ENCODE data around the gene PPP5C. TPM values are rescaled to one million over a fixed set of nuclear protein-coding genes. Genes with fewer than 3 reads are reported as not detected.
A peak's percentile ranks its signal among the peaks of the same experiment; 100 is the strongest.

The PPP5C gene
- total and polyA plus RNA-seq, 9 of the 15 experiments (the other 6 are each of a cell fraction or from before 2014, with no cell fraction given): 1.9 to 166 (median 108) TPM

- TF ChIP-seq, protein P1, sequence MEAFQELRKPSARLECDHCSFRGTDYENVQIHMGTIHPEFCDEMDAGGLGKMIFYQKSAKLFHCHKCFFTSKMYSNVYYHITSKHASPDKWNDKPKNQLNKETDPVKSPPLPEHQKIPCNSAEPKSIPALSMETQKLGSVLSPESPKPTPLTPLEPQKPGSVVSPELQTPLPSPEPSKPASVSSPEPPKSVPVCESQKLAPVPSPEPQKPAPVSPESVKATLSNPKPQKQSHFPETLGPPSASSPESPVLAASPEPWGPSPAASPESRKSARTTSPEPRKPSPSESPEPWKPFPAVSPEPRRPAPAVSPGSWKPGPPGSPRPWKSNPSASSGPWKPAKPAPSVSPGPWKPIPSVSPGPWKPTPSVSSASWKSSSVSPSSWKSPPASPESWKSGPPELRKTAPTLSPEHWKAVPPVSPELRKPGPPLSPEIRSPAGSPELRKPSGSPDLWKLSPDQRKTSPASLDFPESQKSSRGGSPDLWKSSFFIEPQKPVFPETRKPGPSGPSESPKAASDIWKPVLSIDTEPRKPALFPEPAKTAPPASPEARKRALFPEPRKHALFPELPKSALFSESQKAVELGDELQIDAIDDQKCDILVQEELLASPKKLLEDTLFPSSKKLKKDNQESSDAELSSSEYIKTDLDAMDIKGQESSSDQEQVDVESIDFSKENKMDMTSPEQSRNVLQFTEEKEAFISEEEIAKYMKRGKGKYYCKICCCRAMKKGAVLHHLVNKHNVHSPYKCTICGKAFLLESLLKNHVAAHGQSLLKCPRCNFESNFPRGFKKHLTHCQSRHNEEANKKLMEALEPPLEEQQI (IDR thresholded peaks at IDR 0.05): no peak
- TF ChIP-seq ZFX (CRISPR knock-in tag; IDR thresholded peaks at IDR 0.05) (peak; percentile 52; the same call in 1 of the 2 replicates), CTCF (IDR thresholded peaks at IDR 0.05 in 2 of 3, conservative IDR thresholded peaks at IDR 0.05 in 1 of 3; ENCODE audit: insufficient read depth in 2 of 3, low read depth in 1 of 3, low read length in 3 of 3) (peak; percentile 50 to 70 (median 61); a peak in 4 of 6 replicates), ZNF12 (CRISPR knock-in tag; IDR thresholded peaks at IDR 0.05) (no peak), NR4A1 (CRISPR knock-in tag; IDR thresholded peaks at IDR 0.05) (no peak), NR4A1 (tag; IDR thresholded peaks at IDR 0.05) (0 out of 2 replicates have a peak, but pooled peaks have one; percentile 56), DPF2 (IDR thresholded peaks at IDR 0.05) (peak; percentile 32), VEZF1 (CRISPR knock-in tag; IDR thresholded peaks at IDR 0.05) (peak; percentile 18), CREM (IDR thresholded peaks at IDR 0.05; ENCODE audit: low read depth) (peak; percentile 45; the same call in 1 of the 2 replicates), EGR1 (conservative IDR thresholded peaks at IDR 0.05) (peak; percentile 32), ATF1 (CRISPR knock-in tag; IDR thresholded peaks at IDR 0.05) (no peak), ATF1 (tag; IDR thresholded peaks at IDR 0.05) (0 out of 2 replicates have a peak, but pooled peaks have one; percentile 48), EZH2 (IDR thresholded peaks at IDR 0.05; ENCODE audit: borderline replicate concordance, low read depth, low read length) (no peak), L3MBTL2 (IDR thresholded peaks at IDR 0.05) (peak; percentile 83), SMAD4 (CRISPR knock-in tag; conservative IDR thresholded peaks at IDR 0.05) (0 out of 2 replicates have a peak, but pooled peaks have one; percentile 34), DNMT1 (IDR thresholded peaks at IDR 0.05) (no peak), CTBP1 (IDR thresholded peaks at IDR 0.05; ENCODE audit: borderline replicate concordance) (no peak), SMC3 (conservative IDR thresholded peaks at IDR 0.05; ENCODE audit: insufficient read depth, low read depth, low read length) (0 out of 2 replicates have a peak, but pooled peaks have one; percentile 25), ZNF764 (CRISPR knock-in tag; IDR thresholded peaks at IDR 0.05; ENCODE audit: low read depth) (no peak), E2F6 (IDR thresholded peaks at IDR 0.05; ENCODE audit: borderline replicate concordance in 1 of 2, extremely low read depth in 1 of 2, insufficient read depth in 1 of 2, insufficient read length in 1 of 2, low read depth in 1 of 2, low read length in 1 of 2, poor library complexity in 1 of 2, severe bottlenecking in 1 of 2) (peak; percentile 34 to 77), SMARCA4 (IDR thresholded peaks at IDR 0.05) (no peak), FOXK1 (CRISPR knock-in tag; IDR thresholded peaks at IDR 0.05; ENCODE audit: borderline replicate concordance) (no peak), HLTF (IDR thresholded peaks at IDR 0.05) (no peak)
Observed at GRCh38 chr19:46404753-46405468, 58.0 kb downstream of the PPP5C start (continued).
